ENCODE measurements around the gene HACD2.

HACD2 gene

DNA sequence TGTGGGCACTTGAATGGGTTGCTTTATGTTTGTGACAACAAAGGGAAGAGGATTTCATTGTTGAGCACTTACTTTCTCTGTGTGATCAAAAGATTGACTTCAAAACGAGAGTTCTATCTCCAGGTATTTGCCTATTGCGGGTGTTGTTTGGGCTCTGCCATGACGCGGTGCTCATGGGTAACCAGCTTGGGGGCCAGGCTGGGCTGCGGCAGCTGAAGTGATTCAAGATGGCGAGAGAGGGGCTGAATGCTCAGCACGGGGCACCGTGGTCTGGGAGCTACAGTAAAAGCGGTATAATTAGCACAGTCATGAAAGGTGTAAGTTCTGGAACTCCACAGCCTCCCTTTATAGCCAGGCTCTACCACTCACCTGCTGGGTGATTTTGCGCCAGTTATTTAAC, 105.0 kb downstream of the HACD2 start:
- DNase-seq = no peak

DNA sequence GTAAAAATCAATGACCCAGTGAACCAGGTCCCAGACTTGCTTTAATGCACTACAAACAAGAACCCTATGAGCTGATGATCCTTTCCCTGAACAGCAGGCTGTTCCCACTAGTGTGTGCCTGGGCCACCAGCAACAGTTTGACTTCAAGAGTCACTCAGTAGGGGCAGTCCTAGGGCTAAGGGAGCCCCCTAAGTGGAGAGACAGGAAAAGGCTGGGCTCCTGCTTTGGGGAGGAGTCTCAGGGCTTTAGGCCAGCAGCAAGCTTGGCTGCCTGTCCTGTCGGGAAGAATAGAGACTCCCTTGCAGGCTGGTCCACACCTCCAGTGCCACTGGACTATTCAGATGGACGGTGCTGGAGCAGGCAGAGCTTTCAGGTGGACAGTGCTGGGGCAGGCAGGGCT, 106.5 kb downstream of the HACD2 start:
- DNase-seq = no peak

DNA sequence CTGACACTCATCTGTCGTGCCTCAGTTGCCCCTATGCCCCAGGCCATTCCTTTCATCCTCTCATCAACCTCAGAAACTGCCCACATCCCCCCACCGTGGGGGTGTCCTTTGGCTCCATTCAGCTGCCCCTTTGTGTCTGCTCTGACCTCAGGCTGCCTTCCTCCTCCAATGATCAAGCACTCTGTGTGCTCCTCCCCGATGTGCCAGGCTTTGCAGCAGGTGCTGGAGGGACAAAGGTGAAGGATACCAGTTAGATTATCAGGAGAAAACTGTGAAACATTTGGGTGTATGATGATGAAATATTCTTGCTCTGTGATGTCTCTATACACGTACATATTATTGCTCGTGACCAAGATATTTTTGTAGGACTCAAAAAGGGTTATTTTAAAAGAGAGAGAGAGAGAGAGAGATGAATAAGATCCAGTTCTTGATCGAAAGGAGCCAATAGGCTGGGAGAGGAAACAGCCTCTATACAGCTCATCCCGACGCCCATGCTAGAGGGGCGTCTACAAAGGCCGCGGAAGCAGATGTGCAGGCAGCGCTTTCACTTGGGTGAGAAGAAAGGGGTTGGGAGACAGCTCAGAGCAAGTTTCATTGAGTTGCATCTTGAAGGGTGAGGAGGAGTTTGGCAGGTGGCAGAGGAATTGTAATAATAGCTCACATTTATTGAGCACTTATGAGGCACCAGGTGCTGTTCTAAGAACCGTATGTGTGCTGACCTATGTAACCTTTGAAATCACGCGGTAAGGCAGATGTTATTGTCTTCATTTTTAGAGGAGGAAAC, 107.7 kb downstream of the HACD2 start:
- no peak for DNase-seq

DNA sequence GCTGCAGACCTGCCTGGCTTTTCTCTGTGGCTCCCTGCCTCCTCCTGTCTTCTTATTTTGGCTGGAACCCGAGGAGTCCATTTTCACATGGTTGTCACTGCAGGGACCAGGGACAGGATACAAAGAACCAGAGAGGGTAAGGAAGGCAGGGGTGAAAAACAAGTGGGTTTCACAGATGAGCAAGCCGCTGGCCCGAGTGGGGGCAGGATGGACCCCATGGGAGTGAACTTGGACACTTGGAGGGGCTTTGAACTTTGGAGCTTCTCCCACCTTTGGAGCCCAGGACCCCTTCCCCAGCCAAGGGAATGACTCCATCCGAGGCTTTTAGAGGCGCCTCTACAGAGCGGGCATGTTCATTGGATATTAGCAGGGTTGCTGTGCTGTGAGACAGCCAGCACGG, 109.1 kb downstream of the HACD2 start:
- no peak for DNase-seq

DNA sequence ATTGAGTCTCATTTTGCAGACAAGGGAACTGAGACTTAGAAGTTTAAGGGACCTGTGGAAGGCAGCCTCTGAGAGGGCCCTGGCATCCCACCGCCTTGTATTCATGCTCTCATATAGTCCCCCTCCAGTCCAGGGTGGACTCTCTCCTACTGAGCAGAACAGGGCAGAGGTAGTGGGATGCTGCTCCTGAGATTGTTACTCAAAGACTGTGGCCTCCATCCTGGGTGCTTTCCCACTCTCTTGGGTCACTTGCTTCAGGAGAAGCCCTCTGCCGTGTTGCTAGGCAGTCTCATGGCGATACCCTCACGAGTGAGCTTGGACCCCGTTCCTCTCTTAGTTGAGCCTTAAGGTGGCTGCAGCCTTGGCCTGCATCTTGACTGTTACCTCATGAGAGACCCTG, 113.7 kb downstream of the HACD2 start:
- no peak for DNase-seq

DNA sequence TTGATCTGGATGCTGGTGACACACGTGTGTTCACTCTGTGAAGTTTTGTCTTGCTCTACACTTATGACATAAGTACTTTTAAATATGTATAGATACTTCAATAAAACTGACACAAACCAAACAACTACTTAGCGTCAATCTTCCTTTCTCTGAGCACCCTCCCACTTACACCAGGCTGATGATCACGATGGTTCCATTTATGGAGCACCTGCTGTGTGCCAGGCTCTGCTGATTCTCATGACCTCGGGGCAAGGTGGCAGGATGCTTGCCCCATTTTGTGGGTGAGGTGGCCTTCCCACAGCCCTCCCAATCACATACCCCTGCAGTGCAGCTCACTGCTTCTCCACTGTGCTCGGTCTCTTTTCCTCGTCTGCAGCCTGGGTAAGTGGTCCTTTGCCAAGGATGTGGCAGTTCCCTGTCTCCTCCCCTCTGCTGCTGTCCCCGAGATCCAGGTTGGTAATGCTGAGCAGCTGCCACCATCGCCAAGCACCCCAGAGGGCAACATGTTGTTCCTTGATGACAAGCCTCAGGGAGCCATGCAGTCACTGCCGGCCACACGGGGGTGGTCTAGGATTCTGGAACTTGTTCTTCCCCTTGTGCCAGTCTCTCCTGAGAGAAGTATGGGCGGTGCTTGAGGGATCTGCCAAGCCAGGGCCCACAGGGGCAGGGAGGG, 115.4 kb downstream of the HACD2 start:
- DNase-seq = no peak

DNA sequence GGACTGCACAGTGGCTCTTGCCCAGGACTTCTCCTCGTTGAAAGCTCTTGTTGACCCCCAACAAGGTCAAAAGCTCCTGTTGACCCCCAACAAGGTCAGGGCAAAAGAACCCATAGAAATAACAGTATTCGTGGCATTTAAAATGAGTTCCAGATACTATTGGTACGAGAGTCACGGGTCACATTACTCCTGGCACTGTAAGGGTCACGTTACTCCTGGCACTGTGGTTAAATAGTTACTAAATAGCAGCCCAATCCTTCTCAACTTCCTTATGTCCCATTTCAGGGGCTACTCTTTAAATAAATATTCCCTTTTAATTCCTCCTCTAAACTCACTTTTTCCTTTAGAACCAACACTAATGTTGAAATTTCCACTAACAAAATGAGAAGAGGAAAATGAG, 117.8 kb downstream of the HACD2 start:
- DNase-seq = no peak

DNA sequence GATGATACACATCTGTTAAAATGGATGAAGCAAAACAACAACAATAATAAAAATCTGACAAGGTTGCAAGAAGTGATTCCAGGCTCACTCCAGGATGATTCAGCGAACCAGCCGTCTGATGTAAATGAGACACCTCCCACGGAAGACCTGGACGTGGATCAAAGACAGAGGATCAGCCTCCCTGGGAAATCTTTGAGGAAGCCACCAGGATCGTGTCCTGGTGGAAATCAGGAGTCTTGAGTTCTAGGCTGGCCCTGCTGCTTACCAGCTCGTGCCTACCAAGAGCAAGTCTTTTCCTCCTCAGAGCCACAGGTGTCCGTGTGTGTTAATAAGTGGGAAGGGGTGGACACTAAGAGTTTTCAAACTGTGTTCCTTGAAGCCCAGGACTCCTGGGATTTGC, 120.6 kb downstream of the HACD2 start:
- DNase-seq = no peak

DNA sequence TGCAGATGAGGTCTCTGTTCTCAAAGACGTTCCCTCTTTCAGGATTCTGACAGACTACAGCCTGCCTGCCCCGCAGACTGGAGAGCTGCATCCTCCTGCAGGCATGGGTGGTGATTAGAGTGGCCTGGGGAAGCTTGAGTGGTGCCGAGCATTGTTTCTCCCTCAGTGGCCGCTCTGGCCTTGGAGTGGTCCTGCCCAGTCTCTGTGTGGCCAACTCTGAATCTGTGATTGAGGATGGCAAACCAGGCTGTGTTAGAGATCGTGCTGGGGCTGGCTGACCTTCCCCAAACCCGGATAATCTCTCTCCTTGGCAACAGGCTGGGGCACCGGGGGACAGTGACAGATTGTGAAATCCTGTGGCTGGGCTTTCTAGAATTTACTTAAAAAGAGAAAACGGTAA, 125.0 kb downstream of the HACD2 start:
- DNase-seq = no peak

DNA sequence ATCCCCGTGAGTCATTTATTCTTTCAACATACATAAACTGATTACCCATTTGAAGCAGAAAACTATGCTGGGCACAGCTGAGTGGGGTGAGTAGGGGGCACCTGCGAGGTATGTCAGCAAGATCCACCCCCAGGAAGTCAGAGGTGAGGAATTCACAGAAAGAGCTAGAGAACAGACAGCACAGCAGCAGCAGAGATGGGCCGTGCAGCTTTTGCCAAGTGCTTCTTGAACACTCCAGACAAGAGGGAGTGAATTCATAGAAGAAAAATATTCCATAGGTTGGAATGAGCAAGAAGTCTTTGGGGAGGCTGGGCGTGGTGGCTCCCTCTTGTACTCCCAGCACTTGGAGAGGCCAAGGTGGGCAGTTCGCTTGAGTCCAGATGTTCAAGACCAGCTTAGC, 126.6 kb downstream of the HACD2 start:
- DNase-seq = no peak

DNA sequence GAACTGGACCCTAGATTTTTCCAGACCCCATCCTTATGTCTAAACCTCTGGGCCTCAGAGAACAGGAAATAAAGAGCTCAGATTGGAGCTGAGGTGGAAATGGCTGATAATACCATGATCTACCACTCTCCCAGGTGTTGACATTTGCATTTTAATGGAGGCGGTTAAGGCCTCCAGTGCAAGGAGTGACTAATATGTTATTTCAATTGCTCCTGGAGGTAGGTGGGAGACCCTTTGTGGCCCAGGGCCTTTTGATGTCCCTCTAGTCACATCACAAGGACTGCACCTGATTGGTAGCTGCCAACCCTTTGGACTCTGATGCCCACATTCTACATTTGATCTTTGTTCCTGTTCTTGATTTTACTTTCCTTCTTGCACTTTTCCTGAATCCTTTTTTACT, 127.0 kb downstream of the HACD2 start:
- DNase-seq = no peak

DNA sequence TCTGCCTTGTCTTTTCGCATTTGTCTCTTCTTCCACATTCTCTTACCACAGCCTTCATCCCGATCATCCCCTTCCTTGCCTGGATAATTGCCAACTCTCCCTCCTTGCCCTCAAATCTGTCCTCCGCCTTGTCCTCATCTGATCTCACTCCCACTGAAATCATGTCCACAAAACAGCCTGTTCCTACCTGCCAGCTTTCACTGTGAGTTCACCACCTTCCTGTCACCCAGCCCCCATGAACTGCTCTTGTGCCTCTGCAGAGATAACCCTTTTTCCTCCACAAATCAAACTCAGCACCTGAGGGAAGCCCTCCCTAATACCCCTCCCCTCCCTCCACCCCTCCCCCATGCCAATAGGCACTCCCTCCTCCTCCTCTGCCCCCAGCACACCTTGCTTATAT, 131.2 kb downstream of the HACD2 start:
- DNase-seq = no peak

DNA sequence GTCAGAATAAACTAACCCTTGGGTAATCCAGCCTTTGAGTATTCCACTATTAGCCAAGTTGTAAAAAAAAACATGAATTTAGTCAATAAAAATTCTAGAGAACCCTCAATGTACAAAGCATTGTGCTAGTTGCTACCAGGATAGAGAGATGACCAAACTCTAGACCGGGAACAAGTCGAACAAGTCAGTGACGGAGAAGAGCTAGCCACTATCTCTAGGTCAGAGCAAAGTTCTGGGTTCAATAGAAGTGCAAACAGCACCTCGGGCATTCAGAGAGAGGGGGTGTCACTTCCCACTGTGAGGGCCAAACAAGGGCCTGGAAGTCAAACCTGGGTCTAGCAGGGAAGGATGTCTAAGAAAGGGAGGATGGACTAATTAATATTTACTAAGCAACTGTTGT, 133.7 kb downstream of the HACD2 start:
- DNase-seq = no peak

DNA sequence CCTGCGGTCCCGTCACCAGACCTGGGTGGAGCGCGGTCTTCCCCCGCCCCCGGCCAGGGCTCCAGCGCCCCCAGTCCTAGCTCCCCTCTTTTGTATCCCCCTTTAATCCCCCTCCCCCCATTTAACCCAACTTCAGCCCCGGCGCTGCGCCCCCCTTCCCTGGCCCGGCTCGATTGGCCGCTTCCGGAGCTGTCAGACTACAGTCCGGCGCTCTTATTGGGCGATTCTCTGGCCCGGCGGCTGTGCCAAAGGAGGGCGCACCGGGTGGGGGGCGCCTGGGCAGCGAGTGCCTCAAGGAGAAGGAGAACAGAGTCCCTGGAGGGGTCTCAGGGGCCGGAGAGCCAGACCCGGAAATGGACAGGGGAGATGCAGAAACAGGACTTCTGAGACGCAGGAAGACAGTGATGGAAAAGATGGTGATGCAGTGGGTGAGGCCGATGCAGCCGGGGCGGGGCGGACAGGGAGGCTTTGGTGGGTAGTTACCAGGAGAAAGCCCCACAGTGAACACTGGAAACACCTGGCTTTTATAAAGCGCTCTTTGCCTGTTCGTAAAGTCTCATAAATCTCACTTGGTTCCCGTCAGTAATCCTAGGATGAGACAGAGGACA, 134.8 kb downstream of the HACD2 start:
- no peak for DNase-seq

DNA sequence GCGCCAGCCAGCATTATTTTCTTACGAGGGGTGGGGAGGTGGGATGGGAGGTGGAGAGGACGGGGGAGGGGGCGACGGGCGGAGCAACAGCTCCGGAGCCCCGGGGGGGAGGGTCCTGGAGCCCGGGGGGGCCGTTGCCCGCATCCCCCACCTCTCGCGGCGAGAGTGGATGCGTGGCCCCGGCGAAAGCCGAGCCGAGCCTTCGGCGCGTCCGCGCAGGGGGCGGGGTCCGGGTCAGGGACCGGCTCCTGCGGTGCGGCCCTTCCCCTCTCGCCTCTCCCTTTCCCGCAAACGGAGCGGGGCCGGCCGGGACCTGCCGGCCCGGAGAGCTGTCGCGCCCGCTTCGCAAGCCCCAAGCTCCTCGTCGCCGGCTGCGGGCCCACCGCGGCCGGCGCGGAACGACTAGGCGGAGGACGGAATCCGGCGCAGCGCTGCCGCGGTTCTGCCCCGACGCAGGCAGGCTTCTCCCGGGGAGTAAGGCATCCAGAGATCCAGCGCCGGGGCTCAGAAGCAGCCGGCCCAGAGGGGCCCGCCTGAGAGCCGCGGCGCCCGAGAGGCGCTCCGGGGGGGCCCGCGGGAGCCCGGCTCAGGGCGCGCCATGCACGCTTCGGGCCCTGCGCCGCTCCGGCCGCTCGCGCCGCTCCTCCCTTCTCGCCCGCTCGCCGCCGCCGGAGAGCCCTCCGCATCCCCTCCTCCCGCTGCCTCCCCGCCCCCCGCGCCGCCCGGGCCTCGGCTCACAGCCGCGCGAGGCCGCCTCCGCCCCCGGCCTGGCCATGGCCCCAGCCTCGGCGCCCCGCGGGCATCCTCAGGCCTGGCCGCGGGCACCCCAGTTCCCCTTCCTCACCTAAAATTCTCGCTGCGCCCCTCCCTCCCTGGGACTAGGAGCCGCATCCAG, 135.5 kb downstream of the HACD2 start:
- no peak for DNase-seq

DNA sequence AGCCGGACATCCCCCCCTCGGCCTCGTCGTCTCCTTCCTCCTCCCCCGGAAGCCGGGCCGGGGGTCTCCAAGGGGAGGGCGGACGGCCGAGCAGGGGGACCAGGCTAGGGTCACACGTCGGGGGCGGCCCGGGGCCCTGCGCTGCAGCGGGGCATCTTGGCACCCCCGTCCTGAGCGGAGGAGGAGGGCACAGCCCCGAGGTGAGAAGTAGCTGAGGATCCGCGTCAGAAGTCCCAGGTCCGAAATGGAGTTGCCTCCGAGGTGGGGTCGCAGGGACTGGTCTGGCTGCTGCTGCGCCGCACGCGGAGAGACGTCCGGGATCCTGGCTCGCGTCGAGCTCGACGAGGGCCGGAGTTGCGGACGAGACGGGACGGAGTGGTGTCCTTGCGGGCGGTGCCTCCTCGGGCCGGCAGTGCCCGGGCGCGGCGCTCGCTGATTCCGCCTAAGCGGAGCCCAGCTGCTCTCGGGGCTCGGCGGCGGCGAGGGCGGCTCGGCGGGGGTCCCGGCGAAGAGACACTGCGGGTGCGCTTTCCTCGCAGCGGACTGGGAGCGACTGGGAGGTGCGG, 136.2 kb downstream of the HACD2 start, which contains the start of gene ADCY5:
TSS of gene ADCY5 (minus strand) at position 555 of the 566 bp plus-strand sequence. CDS start at position 10, 545 bp downstream.
- no peak for DNase-seq

DNA sequence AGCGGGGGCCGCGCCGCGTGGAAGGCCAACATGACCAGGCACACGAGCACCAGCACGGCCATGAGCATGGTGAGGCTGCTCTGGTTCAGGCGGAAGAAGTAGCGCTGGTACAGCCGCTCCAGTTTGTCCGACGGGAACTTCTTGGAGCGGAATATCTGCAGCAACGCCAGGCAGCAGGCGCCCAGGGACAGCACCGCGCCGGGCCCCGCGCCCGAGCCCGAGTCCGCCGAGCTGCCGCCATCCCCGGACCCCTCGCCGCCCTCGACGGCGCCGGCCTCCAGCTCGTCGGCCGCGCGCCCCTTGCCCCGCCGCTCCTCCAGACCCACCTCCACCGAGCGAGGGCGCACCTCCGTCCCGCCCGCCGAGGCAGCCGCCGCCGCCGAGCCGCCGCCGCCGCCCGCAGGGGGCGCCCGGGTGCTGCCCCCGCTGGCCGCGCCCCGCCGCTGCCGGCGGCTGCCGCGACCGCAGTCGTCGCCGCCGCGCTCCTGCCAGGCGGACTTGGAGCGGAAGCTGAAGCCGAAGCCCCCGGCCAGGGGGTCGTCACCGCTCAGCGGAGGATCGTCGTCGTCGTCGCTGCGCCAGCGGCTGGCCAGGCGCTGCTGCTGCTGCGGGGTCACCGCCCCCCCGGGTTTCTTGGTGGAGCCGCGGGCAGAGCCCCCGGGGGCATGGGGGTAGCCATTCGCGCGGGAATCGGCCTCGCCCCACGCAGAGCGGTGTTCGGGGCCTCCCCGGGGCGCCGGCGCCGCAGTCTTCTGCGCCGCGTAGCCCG, 136.9 kb downstream of the HACD2 start:
- no peak for DNase-seq

DNA sequence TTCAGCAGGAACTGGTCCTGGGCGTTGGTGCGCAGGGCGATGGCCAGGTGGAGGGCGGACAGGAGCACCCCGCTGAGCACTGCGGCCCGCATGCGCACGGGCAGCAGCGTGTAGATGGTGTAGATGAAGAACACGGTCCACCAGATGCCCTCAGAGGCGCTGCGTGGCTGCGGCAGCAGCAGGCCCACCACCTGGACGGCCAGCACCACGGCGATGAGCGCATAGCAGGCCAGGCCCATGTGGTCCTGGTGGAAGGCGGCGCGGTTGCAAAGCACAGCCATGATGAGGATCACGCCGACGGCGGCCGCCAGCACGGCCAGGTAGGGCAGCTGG, 137.5 kb downstream of the HACD2 start:
- DNase-seq = no peak

DNA sequence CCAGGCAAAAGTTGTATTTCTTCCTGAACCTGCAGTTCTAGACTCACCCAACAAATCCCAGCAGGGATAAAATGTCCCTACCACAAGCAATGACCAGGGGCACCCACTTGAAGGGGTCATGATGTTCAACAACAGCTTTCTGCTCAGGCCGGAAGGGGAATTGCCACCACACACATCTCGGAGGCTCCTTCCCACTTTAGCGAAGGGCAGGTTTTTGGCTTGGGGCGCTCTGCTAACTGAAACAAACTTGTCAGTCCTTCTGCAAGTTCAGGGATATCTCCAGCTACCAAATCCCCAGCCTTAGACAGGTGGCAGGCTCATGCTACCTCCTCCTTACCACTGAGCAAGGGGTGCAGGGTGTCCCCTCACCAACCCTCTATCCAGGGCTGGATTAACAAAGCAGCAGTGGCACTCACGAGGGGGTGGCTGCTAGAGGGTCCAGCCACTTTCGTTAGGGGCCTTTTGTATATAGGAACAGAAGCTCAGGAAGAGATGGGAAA, 138.2 kb downstream of the HACD2 start:
- no peak for DNase-seq

DNA sequence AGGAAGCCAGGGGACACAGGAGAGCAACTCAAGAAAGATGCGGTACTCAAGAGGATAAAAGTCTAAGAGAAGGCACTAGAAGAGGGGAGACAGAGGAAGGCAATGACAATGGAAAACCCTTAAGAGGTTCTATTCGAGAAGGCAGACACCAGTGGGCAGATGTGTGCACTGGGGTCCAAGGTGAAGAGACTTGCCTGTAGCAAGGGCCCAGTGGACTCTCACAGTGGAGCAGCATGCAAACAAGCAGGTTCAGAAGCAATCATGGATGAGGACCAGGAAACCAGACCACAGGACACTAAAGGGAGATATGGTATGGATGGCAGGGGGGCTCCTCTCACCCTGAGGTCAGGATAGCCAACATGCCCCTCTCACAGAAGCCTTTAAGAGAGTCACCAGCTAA, 138.6 kb downstream of the HACD2 start:
- no peak for DNase-seq

DNA sequence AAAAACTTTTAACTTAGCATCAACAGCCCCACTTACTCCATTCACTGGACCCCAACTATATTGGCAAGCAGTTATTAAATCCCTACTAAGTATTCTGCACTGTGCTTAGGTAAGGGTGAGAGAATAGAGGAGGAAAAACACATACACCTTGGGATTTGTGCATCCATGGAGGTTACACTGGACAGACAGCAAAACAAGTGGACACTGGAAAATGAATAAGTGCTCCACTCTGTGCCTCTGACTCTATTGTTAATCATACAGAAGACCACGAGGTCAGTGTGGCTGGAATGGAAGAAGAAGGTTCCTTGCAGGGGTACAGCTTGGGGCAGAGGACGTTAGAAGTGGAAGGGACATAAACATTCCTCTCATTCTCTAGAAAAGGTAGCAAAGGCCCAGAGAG, 139.2 kb downstream of the HACD2 start:
- DNase-seq = no peak

DNA sequence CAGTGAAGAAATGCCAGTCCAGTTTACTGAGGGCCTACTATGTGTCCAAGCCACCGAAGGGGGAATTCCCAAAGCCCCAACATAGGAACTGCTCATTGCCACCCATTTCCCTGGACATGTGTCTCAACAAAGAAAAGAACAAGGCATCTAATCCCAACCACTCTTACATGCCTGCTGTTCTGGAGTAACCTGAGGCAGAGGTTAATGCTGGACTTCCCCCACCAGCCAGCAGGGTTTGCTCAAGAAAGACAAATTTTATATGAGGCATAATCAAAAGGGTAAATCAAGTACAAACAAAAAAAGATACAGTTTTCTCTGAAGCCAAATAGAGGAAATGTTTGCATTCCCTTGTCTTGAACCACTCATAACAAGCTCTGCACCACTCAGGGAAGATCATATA, 140.1 kb downstream of the HACD2 start:
- no peak for DNase-seq

All from GF-D8 (cell line).